Tibial artery (tissue), 4 donors: ENCODE data around the gene GEMIN5.

Source experiments
- DNase-seq, 2 donors: peaks; one replicate each; pipeline ENCODE4 v3.0.0-alpha.2; 2019
- H3K27ac ChIP-seq, 2 donors: fragments of 200-600 bp; sonication (generic) in 1 of 2; 1 replicate in 1 of 2; 2 replicates in 1 of 2; pipeline ENCODE4 v1.5.1; 2018 to 2019; ENCODE audit warnings: mild to moderate bottlenecking in 1 of 2
- H3K27me3 ChIP-seq, 2 donors: fragments of 200-600 bp; sonication (generic) in 1 of 2; one replicate each; pipeline versions ENCODE4 v1.5.1 to v1.6.0; 2016 to 2019
- H3K36me3 ChIP-seq, 3 donors: fragments of 200-600 bp; sonication (generic) in 2 of 3; one replicate each; pipeline ENCODE4 v1.5.1; 2016 to 2019; ENCODE audit warnings: mild to moderate bottlenecking in 2 of 3
- H3K4me1 ChIP-seq, 4 donors: fragments of 200-600 bp; sonication (generic) in 2 of 4; 1 replicate in 3 of 4; 2 replicates in 1 of 4; pipeline ENCODE4 v1.5.1; 2016 to 2019
- H3K4me3 ChIP-seq, 2 donors: fragments of 200-600 bp; sonication (generic) in 1 of 2; 1 replicate in 1 of 2; 2 replicates in 1 of 2; pipeline ENCODE4 v1.5.1; 2018 to 2019; ENCODE audit warnings: mild to moderate bottlenecking in 2 of 2
- H3K9me3 ChIP-seq, 3 donors: fragments of 200-600 bp; sonication (generic) in 1 of 3; one replicate each; pipeline ENCODE4 v1.5.1; 2016 to 2019
- intact Hi-C: fragments of 100-400 bp; cut with DNase I; formaldehyde crosslinking; loops from one replicate; pipeline ENCODE4 v1.15.0; 2023; ENCODE audit warnings: low total_unique reads
- TF ChIP-seq, protein P1 (sequence below), 2 experiments: fragments of 200-600 bp in 1 of 2; fragments of 450-650 bp in 1 of 2; IDR thresholded peaks; one replicate each; pipeline ENCODE4 v1.5.1; 2017 to 2019; ENCODE audit warnings: antibody characterized with exemption in 2 of 2, mild to moderate bottlenecking in 1 of 2, moderate library complexity in 1 of 2

GEMIN5 gene

DNA sequence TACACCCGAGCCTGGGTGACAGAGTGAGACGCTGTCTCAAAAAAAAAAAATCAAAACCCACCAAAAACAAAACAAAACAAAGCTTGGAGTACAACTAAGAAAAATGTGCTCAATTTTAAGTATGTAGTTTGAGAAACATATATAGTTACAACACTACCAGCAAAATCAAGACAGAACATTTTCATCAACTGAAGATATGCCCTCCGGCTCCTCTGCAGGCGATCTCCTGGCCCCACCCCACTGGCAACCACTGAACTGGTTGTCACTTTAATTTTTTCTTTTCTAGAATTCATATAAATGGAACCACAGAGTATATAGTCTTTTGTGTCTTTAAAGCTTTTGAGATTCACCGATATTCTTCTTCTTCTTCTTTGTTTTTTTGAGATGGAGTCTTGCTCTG, 44.6 kb downstream of the GEMIN5 start:
- Histone ChIP-seq H3K4me3 (no peak overlapping the region), H3K27me3 (no peaks in the 10 kb centered on the region), H3K4me1 (no peaks in the 10 kb centered on the region), H3K9me3 (no peaks in the 10 kb centered on the region), H3K27ac (no peak overlapping the region), H3K36me3 (peaks cover 89 to 100% (median 93%) of the 10 kb centered on the region in 3 donors)
- intact Hi-C loops, result no loop called here
- no peak for DNase-seq
- TF ChIP-seq, protein P1, sequence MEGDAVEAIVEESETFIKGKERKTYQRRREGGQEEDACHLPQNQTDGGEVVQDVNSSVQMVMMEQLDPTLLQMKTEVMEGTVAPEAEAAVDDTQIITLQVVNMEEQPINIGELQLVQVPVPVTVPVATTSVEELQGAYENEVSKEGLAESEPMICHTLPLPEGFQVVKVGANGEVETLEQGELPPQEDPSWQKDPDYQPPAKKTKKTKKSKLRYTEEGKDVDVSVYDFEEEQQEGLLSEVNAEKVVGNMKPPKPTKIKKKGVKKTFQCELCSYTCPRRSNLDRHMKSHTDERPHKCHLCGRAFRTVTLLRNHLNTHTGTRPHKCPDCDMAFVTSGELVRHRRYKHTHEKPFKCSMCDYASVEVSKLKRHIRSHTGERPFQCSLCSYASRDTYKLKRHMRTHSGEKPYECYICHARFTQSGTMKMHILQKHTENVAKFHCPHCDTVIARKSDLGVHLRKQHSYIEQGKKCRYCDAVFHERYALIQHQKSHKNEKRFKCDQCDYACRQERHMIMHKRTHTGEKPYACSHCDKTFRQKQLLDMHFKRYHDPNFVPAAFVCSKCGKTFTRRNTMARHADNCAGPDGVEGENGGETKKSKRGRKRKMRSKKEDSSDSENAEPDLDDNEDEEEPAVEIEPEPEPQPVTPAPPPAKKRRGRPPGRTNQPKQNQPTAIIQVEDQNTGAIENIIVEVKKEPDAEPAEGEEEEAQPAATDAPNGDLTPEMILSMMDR (IDR thresholded peaks at IDR 0.05), result no peak

DNA sequence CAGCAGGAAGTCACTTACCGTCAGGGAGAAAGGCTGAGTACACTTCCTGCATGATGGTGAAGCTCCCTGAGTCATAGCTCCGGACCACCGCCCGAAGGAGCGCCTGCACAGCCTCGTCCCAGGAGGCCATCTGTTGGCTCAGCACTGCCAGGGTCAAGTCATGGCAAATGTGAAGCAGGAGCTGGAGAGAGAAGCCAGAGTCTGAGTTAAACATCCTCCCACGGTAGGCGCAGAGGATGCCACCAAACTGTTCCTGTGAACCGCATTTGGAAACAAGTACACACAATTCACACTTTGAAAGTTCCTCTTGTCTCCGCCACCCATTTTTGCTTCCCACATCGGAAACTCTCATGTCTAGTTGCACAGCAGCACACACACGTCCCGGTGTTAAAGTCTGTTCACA, 45.6 kb downstream of the GEMIN5 start:
- no peak for DNase-seq
- Histone ChIP-seq H3K36me3 (peaks cover 90 to 100% (median 93%) of the 10 kb centered on the region in 3 donors), H3K4me3 (no peak overlapping the region), H3K27ac (no peak overlapping the region), H3K4me1 (no peaks in the 10 kb centered on the region), H3K27me3 (no peaks in the 10 kb centered on the region), H3K9me3 (no peaks in the 10 kb centered on the region)
- TF ChIP-seq, protein P1 (IDR thresholded peaks at IDR 0.05), result no peak
- intact Hi-C loops, result no loop called here

DNA sequence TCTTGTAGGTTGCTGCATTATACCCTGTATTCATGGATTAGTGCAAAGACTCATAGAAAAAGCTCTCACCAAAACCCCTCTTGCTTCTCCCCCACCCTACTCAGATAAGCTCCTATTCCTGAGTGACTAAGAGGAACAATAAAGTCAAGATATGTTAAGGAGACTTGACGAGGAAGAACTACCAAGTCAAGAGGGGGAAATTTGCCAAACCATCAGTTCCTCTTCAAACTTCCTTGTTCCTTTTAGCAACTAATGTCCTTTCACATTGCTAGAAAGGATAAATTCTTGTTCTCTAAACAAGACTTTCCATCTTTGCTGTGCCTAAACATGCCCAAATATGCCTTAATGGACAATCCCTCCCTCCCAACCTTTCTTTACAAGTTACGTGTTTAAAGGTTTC, 52.6 kb downstream of the GEMIN5 start:
- DNase-seq, result no peak
- intact Hi-C loops, result no loop called here
- no peaks in the 10 kb centered on the region for H3K27me3 ChIP-seq
- TF ChIP-seq, protein P1 (IDR thresholded peaks at IDR 0.05), result no peak
- no peaks in the 10 kb centered on the region for H3K4me1 ChIP-seq
- no peak overlapping the region for H3K4me3 ChIP-seq
- H3K27ac ChIP-seq, result no peak overlapping the region
- peaks cover 60 to 84% (median 70%) of the 10 kb centered on the region in 3 donors for H3K36me3 ChIP-seq
- peaks cover 0 to 25% (median 20%) of the 10 kb centered on the region in 3 donors for H3K9me3 ChIP-seq

DNA sequence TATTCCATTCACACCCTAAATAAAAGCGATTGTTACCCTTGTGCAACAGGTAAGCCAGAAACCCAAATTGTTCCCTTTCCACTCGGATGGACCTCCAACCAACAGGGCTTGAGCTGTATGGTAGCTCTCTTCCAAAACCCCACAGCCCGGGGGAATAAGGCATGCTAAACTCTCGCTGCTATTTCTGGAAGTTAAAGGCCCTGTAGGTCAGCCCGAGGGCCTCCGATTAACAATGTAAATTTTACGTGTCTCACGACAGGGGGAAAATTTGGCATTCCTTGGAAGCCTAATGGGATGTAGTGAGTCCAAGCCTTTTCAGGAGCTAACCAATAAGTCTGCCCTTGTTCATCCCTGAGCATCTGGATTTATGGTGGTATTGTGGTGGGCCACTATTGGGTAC, 53.6 kb downstream of the GEMIN5 start:
- intact Hi-C loops, result no loop called here
- TF ChIP-seq, protein P1 (IDR thresholded peaks at IDR 0.05), result no peak
- peaks cover 51 to 78% (median 64%) of the 10 kb centered on the region in 3 donors for H3K36me3 ChIP-seq

DNA sequence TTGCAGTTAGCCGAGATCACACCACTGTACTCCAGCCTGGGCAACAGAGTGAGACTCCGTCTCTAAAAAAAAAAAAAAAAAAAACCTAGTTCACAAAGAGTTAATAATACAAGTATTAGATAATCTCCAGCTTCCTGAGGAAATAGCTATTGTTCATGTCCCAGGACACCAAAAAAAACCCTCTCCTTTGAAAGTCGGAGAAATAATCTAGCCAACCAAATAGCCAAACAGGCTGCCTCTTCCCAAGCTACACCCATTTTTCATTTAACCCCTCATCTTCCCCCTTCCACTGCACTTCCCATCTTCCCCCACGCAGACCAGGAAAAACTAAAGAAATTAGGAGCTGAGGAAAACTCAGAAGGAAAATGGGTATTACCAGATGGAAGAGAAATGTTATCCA, 56.0 kb downstream of the GEMIN5 start:
- H3K27ac ChIP-seq, result no peak overlapping the region
- peaks cover 42 to 67% (median 63%) of the 10 kb centered on the region in 3 donors for H3K36me3 ChIP-seq
- no peaks in the 10 kb centered on the region for H3K27me3 ChIP-seq
- TF ChIP-seq, protein P1 (IDR thresholded peaks at IDR 0.05), result no peak
- intact Hi-C loops, result no loop called here
- H3K9me3 ChIP-seq, result peaks cover 0 to 38% (median 33%) of the 10 kb centered on the region in 3 donors
- DNase-seq, result no peak
- H3K4me1 ChIP-seq, result no peaks in the 10 kb centered on the region
- no peak overlapping the region for H3K4me3 ChIP-seq

More for the DNA sequence above, 53.6 kb downstream of the GEMIN5 start:
- Histone ChIP-seq H3K4me3 (no peak overlapping the region), H3K27me3 (no peaks in the 10 kb centered on the region), H3K9me3 (peaks cover 0 to 29% (median 20%) of the 10 kb centered on the region in 3 donors), H3K27ac (no peak overlapping the region), H3K4me1 (no peaks in the 10 kb centered on the region)
- no peak for DNase-seq
